OCI-LY7 (cell line): ENCODE results near the gene MYLK. TPM values are rescaled to one million over a fixed set of nuclear protein-coding genes. Genes with fewer than 3 reads are reported as not detected.

ENCODE experiments used
- BruUV-seq: library from RNA; stranded (reverse); fragments of 400-500 nt; replicated peaks from 2 replicates; lab custom pipeline; 2021; lab: Mats Ljungman, UMichigan
- CTCF ChIA-PET: fragments of 300-600 bp; sonication (Branson Sonifier 250); formaldehyde crosslinking; loops from one replicate; lab custom pipeline; 2022; ENCODE audit warnings: antibody characterized with exemption; ENCODE audit not compliant: unreplicated experiment; lab: Charles Lee
- POLR2A ChIA-PET: fragments of 300-600 bp; sonication (Branson Sonifier 250); formaldehyde crosslinking; loops from one replicate; lab custom pipeline; 2022; ENCODE audit warnings: antibody characterized with exemption; lab: Charles Lee
- DNase-seq: peaks from one replicate; pipeline ENCODE4 v3.0.0-alpha.2; 2015; ENCODE audit warnings: low spot score
- H2AFZ ChIP-seq: fragments of 200-600 bp; sonication (generic), shearing (Covaris generic); 2 replicates; pipeline ENCODE4 v1.6.1; 2014; ENCODE audit warnings: mild to moderate bottlenecking, antibody characterized with exemption, low read length, moderate library complexity
- H3K27ac ChIP-seq: fragments of 200-600 bp; sonication (generic); 2 replicates; pipeline ENCODE4 v1.5.1; 2014; ENCODE audit warnings: mixed run types, low read depth, mild to moderate bottlenecking, moderate library complexity, low read length, inconsistent platforms; ENCODE audit not compliant: poor library complexity, severe bottlenecking
- H3K36me3 ChIP-seq: fragments of 200-600 bp; sonication (generic); 2 replicates; pipeline ENCODE4 v1.6.1; 2014; ENCODE audit warnings: mild to moderate bottlenecking, antibody characterized with exemption, low read length, moderate library complexity, mixed read lengths; ENCODE audit not compliant: insufficient read depth
- H3K4me1 ChIP-seq: fragments of 200-600 bp; sonication (generic); 2 replicates; pipeline ENCODE4 v1.5.1; 2014; ENCODE audit warnings: mild to moderate bottlenecking, low read length; ENCODE audit not compliant: insufficient read depth, poor library complexity, severe bottlenecking
- H3K4me2 ChIP-seq: fragments of 200-600 bp; sonication (generic); 2 replicates; pipeline ENCODE4 v1.6.1; 2014; ENCODE audit warnings: mild to moderate bottlenecking, low read length
- H3K4me3 ChIP-seq: fragments of 200-600 bp; sonication (generic); 2 replicates; pipeline ENCODE4 v1.5.1; 2014; ENCODE audit warnings: mild to moderate bottlenecking, low read depth, low read length; ENCODE audit not compliant: poor library complexity, severe bottlenecking
- H3K79me2 ChIP-seq: fragments of 200-600 bp; sonication (generic); 2 replicates; pipeline ENCODE4 v1.6.1; 2016; ENCODE audit warnings: low read depth, mild to moderate bottlenecking, low read length, moderate library complexity, mixed read lengths; ENCODE audit not compliant: insufficient read depth
- H3K9me2 ChIP-seq: fragments of 200-600 bp; sonication (generic); 2 replicates; pipeline ENCODE4 v1.6.1; 2016; ENCODE audit warnings: mild to moderate bottlenecking, low read length, mixed read lengths; ENCODE audit not compliant: insufficient read depth
- H3K9me3 ChIP-seq: fragments of 200-600 bp; sonication (generic); 2 replicates; pipeline ENCODE4 v1.6.1; 2014; ENCODE audit warnings: mild to moderate bottlenecking, mixed run types, low read length, mixed read lengths
- H4K20me1 ChIP-seq: fragments of 200-600 bp; sonication (generic); 2 replicates; pipeline ENCODE4 v1.6.1; 2014; ENCODE audit warnings: mild to moderate bottlenecking, antibody characterized with exemption, low read length, moderate library complexity, mixed read lengths; ENCODE audit not compliant: insufficient read depth
- EZH2phosphoT487 ChIP-seq: fragments of 200-600 bp; sonication (generic); IDR thresholded peaks from 2 replicates; pipeline ENCODE4 v1.6.1; 2018; ENCODE audit warnings: low read depth, borderline replicate concordance, mild to moderate bottlenecking, mixed run types, antibody characterized with exemption, low read length, moderate library complexity, mixed read lengths
- intact Hi-C: fragments of 100-400 bp; cut with micrococcal nuclease; formaldehyde crosslinking; loops from one replicate; pipeline ENCODE4 v1.10.0; 2022; ENCODE audit not compliant: unreplicated experiment
- total RNA-seq, 2 experiments: library from RNA; depleted of rRNA in 1 of 2; stranded (reverse); fragments of >200 nt in 1 of 2; shearing (Covaris generic) in 1 of 2; gene quantifications; 2 replicates each; pipeline ENCODE4 v1.2.3, GENCODE V29; 2014 to 2022
- TF ChIP-seq, protein P1 (sequence below): fragments of 200-600 bp; sonication (generic); conservative IDR thresholded peaks from 2 replicates; pipeline ENCODE4 v1.5.1; 2014; ENCODE audit warnings: mild to moderate bottlenecking, antibody characterized with exemption, low read length, moderate library complexity, mixed read lengths

Gene MYLK
- total RNA-seq, 2 experiments from 2014 or later = not detected

- H3K36me3 ChIP-seq = no peaks in the 10 kb centered on the region
- H3K4me1 ChIP-seq = no peaks in the 10 kb centered on the region
- no peaks in the 10 kb centered on the region for H3K9me3 ChIP-seq
- H3K4me3 ChIP-seq = no peak overlapping the region
- intact Hi-C loops = no loop called here
- ChIA-PET CTCF (no interaction called here), POLR2A (no interaction called here)
- H3K9me2 ChIP-seq = no peaks in the 10 kb centered on the region
- TF ChIP-seq, protein P1, sequence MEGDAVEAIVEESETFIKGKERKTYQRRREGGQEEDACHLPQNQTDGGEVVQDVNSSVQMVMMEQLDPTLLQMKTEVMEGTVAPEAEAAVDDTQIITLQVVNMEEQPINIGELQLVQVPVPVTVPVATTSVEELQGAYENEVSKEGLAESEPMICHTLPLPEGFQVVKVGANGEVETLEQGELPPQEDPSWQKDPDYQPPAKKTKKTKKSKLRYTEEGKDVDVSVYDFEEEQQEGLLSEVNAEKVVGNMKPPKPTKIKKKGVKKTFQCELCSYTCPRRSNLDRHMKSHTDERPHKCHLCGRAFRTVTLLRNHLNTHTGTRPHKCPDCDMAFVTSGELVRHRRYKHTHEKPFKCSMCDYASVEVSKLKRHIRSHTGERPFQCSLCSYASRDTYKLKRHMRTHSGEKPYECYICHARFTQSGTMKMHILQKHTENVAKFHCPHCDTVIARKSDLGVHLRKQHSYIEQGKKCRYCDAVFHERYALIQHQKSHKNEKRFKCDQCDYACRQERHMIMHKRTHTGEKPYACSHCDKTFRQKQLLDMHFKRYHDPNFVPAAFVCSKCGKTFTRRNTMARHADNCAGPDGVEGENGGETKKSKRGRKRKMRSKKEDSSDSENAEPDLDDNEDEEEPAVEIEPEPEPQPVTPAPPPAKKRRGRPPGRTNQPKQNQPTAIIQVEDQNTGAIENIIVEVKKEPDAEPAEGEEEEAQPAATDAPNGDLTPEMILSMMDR = no peak
- no peak for TF ChIP-seq EZH2phosphoT487
- no peak overlapping the region for H3K27ac ChIP-seq
- no peak overlapping the region for H2AFZ ChIP-seq
- no peak overlapping the region for H3K4me2 ChIP-seq
- no peak for DNase-seq
- H3K79me2 ChIP-seq = no peaks in the 10 kb centered on the region
- no peaks in the 10 kb centered on the region for H4K20me1 ChIP-seq
- BruUV-seq = no TSS peak
Measured at GRCh38 chr3:123804676-123805075, 79.5 kb downstream of the MYLK start.

DNA sequence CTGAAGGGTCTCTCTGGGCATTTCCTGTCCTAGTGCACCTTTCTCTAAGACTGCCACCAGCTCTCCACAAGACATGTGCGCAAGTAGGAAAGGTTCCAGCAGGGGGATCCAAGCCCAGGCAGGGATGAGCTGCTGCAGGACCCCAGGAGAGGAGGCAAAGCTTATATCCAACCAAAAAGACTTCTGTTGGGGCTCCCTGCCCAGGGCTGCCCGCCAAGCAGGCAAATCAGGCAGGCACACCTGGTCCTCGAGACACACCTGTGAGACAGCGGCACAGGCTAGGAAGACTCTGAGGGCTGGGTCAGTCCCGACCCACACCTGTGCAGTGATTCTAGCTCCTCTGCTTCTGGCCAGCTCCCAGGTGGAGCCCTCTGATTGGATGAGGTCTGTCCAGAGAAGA, 80.6 kb downstream of the MYLK start:
- ChIA-PET CTCF (no interaction called here), POLR2A (no interaction called here)
- Histone ChIP-seq H3K4me3 (no peak overlapping the region), H3K27ac (no peak overlapping the region), H3K9me2 (no peaks in the 10 kb centered on the region), H3K9me3 (no peaks in the 10 kb centered on the region), H3K79me2 (no peaks in the 10 kb centered on the region), H3K36me3 (no peaks in the 10 kb centered on the region), H4K20me1 (no peaks in the 10 kb centered on the region), H3K4me1 (no peaks in the 10 kb centered on the region), H3K4me2 (no peak overlapping the region), H2AFZ (no peak overlapping the region)
- DNase-seq = no peak
- TF ChIP-seq, protein P1 = no peak
- TF ChIP-seq EZH2phosphoT487 = no peak
- intact Hi-C loops = no loop called here
- no TSS peak for BruUV-seq

- Histone ChIP-seq H2AFZ (no peak overlapping the region), H3K9me2 (no peaks in the 10 kb centered on the region), H3K36me3 (no peaks in the 10 kb centered on the region), H3K4me2 (no peak overlapping the region), H3K9me3 (no peaks in the 10 kb centered on the region), H3K4me1 (no peaks in the 10 kb centered on the region), H3K4me3 (no peak overlapping the region), H3K79me2 (no peaks in the 10 kb centered on the region), H4K20me1 (no peaks in the 10 kb centered on the region), H3K27ac (no peak overlapping the region)
- BruUV-seq = no TSS peak
- CTCF ChIA-PET = no interaction called here
- POLR2A ChIA-PET = interaction anchor here (0.5 kb wide), 1 partner anchor 222 kb away, joined by 3 read pairs; no protein-coding TSS in a partner anchor
- DNase-seq = no peak
- TF ChIP-seq, protein P1 = no peak
- TF ChIP-seq EZH2phosphoT487 = no peak
- intact Hi-C loops = no loop called here
Measured at GRCh38 chr3:123802007-123802625, 82.0 kb downstream of the MYLK start.
